C4-2B (cell line): ENCODE data around the gene FBLL1.

Source experiments
- CTCF ChIP-seq: fragments of 450-650 bp; conservative IDR thresholded peaks from 2 replicates; pipeline ENCODE4 v1.5.1; 2017; ENCODE audit warnings: mild to moderate bottlenecking
- ZFX ChIP-seq: fragments of 450-650 bp; IDR thresholded peaks from 2 replicates; pipeline ENCODE4 v1.6.1; 2017

- TF ChIP-seq ZFX, result peak; percentile 92
- no peak for TF ChIP-seq CTCF
Observed at GRCh38 chr5:168578538-168579487, 49.7 kb downstream of the FBLL1 start, which contains the start of gene PANK3.
